Left ventricle myocardium inferior (tissue), 1 donor: ENCODE measurements around the gene FAM78B. TPM values are rescaled to one million over a fixed set of nuclear protein-coding genes. Genes with fewer than 3 reads are reported as not detected.

Experiments used
- DNase-seq: peaks from one replicate; pipeline ENCODE4 v3.0.0-alpha.2; 2020
- H3K27ac ChIP-seq: fragments of 200-600 bp; replicated peaks from 2 replicates; pipeline ENCODE4 v1.8.0; 2021
- H3K27me3 ChIP-seq: fragments of 200-600 bp; 2 replicates; pipeline ENCODE4 v1.8.0; 2021; ENCODE audit warnings: low read depth
- H3K36me3 ChIP-seq: fragments of 200-600 bp; 2 replicates; pipeline ENCODE4 v1.8.0; 2021
- H3K4me1 ChIP-seq: fragments of 200-600 bp; 2 replicates; pipeline ENCODE4 v1.8.0; 2021
- H3K4me3 ChIP-seq: fragments of 200-600 bp; 2 replicates; pipeline ENCODE4 v1.8.0; 2021; ENCODE audit warnings: mild to moderate bottlenecking, moderate library complexity
- H3K9me3 ChIP-seq: fragments of 200-600 bp; replicated peaks from 2 replicates; pipeline ENCODE4 v1.8.0; 2021
- intact Hi-C: fragments of 100-400 bp; cut with micrococcal nuclease; formaldehyde crosslinking; loops from one replicate; pipeline ENCODE4 v1.11.0; 2022
- total RNA-seq: library from RNA; stranded (reverse); fragmentation: NEBNext Ultra II Directional; extraction: Animal tissue kit (Norgen Biotek cat#: 25700); gene quantifications from one replicate; pipeline ENCODE4 v1.2.1, GENCODE V29; 2021
- TF ChIP-seq, protein P1 (sequence below): fragments of 200-600 bp; IDR thresholded peaks from 2 replicates; pipeline ENCODE4 v1.8.0; 2021; ENCODE audit warnings: antibody characterized with exemption, mild to moderate bottlenecking, borderline replicate concordance
- donor health status: DM: no; HTN: yes; CAD: no; lungs with severe emphysema.

Gene FAM78B
- total RNA-seq, 1 donor from 2014 or later = 4.5 TPM

DNA sequence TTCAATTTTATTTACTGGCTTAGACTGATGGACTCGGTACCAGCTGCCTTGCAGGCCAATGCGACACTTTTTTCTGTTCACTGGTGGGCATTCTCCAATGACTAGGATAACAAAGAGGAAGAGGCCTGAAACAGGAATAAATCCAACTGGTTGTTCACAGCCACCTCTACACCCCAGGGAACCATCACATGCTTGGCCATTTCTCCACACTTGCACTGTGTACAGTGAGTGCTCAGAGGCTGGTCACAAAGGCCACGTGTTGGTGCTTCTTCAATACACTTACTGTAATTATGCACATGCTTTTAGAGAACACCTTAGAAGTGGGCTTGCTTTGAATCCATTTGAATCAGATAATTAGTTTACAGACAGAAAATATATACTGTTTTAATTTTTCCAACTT lies 113.4 kb downstream of the FAM78B start:
- TF ChIP-seq, protein P1, sequence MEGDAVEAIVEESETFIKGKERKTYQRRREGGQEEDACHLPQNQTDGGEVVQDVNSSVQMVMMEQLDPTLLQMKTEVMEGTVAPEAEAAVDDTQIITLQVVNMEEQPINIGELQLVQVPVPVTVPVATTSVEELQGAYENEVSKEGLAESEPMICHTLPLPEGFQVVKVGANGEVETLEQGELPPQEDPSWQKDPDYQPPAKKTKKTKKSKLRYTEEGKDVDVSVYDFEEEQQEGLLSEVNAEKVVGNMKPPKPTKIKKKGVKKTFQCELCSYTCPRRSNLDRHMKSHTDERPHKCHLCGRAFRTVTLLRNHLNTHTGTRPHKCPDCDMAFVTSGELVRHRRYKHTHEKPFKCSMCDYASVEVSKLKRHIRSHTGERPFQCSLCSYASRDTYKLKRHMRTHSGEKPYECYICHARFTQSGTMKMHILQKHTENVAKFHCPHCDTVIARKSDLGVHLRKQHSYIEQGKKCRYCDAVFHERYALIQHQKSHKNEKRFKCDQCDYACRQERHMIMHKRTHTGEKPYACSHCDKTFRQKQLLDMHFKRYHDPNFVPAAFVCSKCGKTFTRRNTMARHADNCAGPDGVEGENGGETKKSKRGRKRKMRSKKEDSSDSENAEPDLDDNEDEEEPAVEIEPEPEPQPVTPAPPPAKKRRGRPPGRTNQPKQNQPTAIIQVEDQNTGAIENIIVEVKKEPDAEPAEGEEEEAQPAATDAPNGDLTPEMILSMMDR = no peak
- H3K4me3 ChIP-seq = no peak overlapping the region
- H3K9me3 ChIP-seq = no peaks in the 10 kb centered on the region
- H3K27ac ChIP-seq = no peak overlapping the region
- no peak for DNase-seq
- no peaks in the 10 kb centered on the region for H3K4me1 ChIP-seq
- peaks cover 70% of the 10 kb centered on the region for H3K27me3 ChIP-seq
- no peaks in the 10 kb centered on the region for H3K36me3 ChIP-seq
- intact Hi-C loops = no loop called here

DNA sequence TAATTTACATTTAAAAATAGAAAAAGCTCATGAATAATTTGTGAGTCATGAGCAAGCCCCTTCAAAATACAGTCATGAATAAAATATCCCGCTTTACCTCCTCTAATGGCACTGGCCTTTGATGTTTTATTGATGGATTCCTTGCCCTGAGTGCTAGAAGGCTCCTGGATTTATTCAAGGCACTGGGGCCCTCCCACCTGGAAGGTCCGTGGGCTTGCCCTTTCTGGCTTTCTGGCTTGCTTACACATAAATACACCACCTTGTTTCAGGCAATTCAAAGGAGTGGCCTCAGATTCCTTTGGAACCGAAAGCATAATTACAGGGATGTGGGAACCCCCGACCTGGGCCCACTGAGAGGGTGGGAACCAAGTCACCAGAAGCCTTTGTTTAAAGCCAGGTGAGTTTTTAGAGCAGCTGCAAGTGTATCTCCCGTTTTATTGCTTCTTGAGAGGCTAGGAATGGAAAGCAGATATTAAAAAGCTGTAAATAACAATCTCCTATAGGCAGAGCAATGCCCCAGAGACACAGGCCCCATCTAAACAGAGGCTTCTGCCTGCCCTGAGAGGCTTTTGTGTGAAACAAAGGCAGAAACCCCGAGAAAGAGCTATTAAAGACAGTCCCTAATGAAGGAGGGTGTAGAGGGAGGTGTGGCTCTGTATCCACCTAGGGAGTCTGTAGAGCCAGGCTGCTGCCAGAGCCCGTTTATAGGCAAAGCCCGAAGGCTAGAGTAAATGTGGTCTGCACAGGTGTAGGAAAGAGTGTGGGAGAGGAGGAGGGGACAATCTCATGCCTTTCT lies 126.4 kb downstream of the FAM78B start:
- Histone ChIP-seq H3K27ac (no peak overlapping the region), H3K36me3 (no peaks in the 10 kb centered on the region), H3K4me1 (no peaks in the 10 kb centered on the region), H3K27me3 (peaks cover 7% of the 10 kb centered on the region), H3K4me3 (no peak overlapping the region), H3K9me3 (no peaks in the 10 kb centered on the region)
- intact Hi-C loops = no loop called here
- TF ChIP-seq, protein P1 = no peak
- no peak for DNase-seq

DNA sequence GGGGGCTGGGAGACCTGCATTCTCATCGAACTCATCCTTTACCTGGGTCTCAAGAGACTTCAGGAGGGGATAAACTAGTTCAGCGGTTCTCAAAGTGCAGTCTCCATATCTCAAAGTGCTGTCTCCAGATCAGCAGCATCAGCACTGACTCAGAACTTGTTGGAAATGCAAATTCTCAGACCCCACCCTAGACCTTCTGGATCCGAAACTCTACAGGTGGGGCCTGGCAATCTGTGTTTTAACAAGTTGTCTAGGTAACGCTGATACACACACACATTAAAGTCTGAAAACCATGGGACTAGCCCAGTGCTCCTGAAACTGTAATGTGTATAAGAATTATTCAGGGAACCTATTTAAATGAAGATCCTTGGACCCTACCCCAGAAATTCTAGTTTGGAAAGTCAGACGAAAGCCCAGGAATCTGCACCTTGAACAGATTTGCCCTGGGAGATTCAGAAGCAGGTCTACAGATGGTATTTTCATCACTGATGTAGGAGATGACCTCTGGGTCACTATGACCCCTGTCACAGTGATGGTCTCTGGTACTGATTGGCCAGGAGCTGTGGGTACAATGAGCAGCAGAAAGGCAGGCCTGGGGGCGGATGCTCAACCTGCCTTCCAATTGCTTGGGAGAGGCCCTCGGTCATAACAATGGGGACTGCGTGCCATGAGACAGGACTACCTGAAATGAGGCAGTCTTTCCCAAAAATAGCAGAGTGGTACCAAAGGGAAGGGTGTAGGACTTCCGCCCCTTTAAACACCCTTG lies 127.2 kb downstream of the FAM78B start:
- TF ChIP-seq, protein P1 = no peak
- H3K4me1 ChIP-seq = no peaks in the 10 kb centered on the region
- no peaks in the 10 kb centered on the region for H3K9me3 ChIP-seq
- H3K27me3 ChIP-seq = peaks cover 7% of the 10 kb centered on the region
- H3K27ac ChIP-seq = no peak overlapping the region
- intact Hi-C loops = no loop called here
- DNase-seq = no peak
- no peaks in the 10 kb centered on the region for H3K36me3 ChIP-seq
- no peak overlapping the region for H3K4me3 ChIP-seq

DNA sequence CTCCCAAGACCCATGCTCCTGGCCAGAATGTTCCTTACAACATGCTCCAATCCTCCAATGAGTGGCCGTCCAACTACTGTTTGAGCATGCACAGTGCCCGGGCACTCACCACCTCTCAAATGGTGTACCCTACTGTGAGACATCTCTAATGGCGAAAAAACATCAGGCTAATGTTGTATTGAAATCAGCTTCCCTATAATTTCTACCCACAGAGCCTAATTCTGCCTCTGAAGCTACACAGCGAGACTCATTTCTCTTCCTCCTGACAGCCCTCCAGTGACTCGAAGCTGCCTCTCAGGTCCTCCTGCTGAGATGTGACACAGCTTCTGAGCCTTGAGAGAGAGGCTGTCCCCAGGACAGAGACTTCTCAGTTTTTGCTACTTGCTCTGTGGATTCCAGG lies 130.7 kb downstream of the FAM78B start:
- Histone ChIP-seq H3K9me3 (no peaks in the 10 kb centered on the region), H3K4me3 (no peak overlapping the region), H3K27me3 (peaks cover 3% of the 10 kb centered on the region), H3K4me1 (peaks cover 8% of the 10 kb centered on the region), H3K36me3 (no peaks in the 10 kb centered on the region), H3K27ac (no peak overlapping the region)
- TF ChIP-seq, protein P1 = no peak
- intact Hi-C loops = no loop called here
- no peak for DNase-seq

DNA sequence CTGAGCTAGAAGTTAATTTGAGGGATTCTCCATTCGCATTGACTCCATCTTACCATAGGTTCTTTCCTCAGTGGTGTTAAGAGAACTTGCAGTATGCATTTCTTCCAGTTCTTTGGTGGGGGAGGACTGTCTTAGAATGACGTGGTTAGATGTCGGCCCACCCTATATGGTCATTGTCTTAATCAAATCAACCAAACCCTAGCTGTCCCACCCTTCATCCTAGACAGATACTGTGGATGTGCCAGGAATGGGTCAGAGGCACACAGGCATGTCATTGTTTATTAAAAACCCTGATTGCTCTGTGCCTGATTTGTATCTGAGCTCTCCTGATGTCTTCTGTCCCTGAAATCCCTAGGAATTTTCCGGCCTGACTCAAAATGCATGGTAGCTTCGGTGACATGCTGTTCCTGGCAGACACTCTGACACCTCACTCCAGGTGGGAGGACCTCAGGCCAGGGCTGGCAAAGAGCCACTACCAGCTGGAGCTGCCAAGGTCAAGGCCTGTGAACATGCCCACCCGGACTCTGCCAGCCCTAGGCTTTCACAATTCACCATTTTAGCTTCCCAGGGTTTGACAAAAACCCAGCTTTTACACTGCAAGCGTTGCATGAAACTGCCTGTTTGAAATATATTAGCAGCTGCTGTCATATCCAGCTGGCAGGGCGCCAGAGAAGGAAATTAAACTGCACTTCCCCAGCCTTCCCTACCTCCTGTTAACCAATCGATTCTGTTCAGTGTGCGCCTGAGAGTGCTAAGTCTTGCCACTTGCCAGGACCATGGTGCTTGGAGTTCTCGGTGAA lies 134.0 kb downstream of the FAM78B start:
- peak; percentile 16 for DNase-seq
- no peaks in the 10 kb centered on the region for H3K9me3 ChIP-seq
- H3K27ac ChIP-seq = no peak overlapping the region
- peaks cover 3% of the 10 kb centered on the region for H3K27me3 ChIP-seq
- H3K4me1 ChIP-seq = peaks cover 22% of the 10 kb centered on the region
- TF ChIP-seq, protein P1 = no peak
- H3K36me3 ChIP-seq = no peaks in the 10 kb centered on the region
- H3K4me3 ChIP-seq = no peak overlapping the region
- intact Hi-C loops = no loop called here
